ENCODE results near the gene DYNLT2B. TPM values are rescaled to one million over a fixed set of nuclear protein-coding genes. Genes with fewer than 3 reads are reported as not detected.

The DYNLT2B gene
- polyA plus RNA-seq, 1 donor (not counting 4 experiments of a cell fraction or from before 2014, with no cell fraction given): 40.0 TPM

GRCh38 chr3:196335503-196335948, 17.5 kb upstream of the DYNLT2B start:
- Histone ChIP-seq H3K79me2 (ENCODE audit: control insufficient read depth, insufficient read depth, low read length) (no peaks in the 10 kb centered on the region), H3K4me2 (ENCODE audit: control insufficient read depth, extremely low read depth, insufficient read depth, low read depth, low read length) (no peak overlapping the region), H3K27ac (ENCODE audit: control insufficient read depth, insufficient read depth, low read length) (no peak overlapping the region), H3K9me3 (ENCODE audit: control insufficient read depth, low read depth, low read length) (no peaks in the 10 kb centered on the region), H3K36me3 (ENCODE audit: control insufficient read depth in 2 of 2, extremely low read depth in 1 of 2, insufficient read depth in 2 of 2, low read length in 2 of 2) (no peaks in the 10 kb centered on the region), H3K4me1 (ENCODE audit: control insufficient read depth, extremely low read depth, insufficient read depth, low read length) (peaks cover 36% of the 10 kb centered on the region), H2AFZ (ENCODE audit: control insufficient read depth, low read length) (no peak overlapping the region), H3K9me1 (ENCODE audit: control insufficient read depth, extremely low read depth, insufficient read depth, low read length) (no peaks in the 10 kb centered on the region), H3K27me3 (ENCODE audit: control insufficient read depth, extremely low read depth, insufficient read depth, low read length) (no peaks in the 10 kb centered on the region), H3K9ac (ENCODE audit: control insufficient read depth, extremely low read depth, insufficient read depth, low read length) (no peak overlapping the region), H4K20me1 (ENCODE audit: control insufficient read depth, extremely low read depth, insufficient read depth, low read length) (no peaks in the 10 kb centered on the region), H3K4me3 (ENCODE audit: control insufficient read depth in 2 of 3, extremely low read depth in 1 of 3, insufficient read depth in 2 of 3, low read depth in 1 of 3, low read length in 3 of 3) (no peak overlapping the region)
- dilution Hi-C loops (cut with MboI; ENCODE audit: extremely low pct_ligation_motif_present, low sequenced_read_pairs): no loop called here
- no peak for TF ChIP-seq EZH2 (IDR thresholded peaks at IDR 0.05; ENCODE audit: low read length)
- TF ChIP-seq CTCF (optimal IDR thresholded peaks at IDR 0.05 in 1 of 3, IDR thresholded peaks at IDR 0.05 in 1 of 3, conservative IDR thresholded peaks at IDR 0.05 in 1 of 3; ENCODE audit: extremely low read depth in 1 of 3, insufficient read depth in 2 of 3, low read length in 3 of 3): no peak
- DNase-seq (ENCODE audit: low read depth, low spot score) (no peak), FAIRE-seq (no peak)

- H2AFZ ChIP-seq (ENCODE audit: control insufficient read depth, low read length): no peak overlapping the region
- no peak overlapping the region for H3K4me2 ChIP-seq (ENCODE audit: control insufficient read depth, extremely low read depth, insufficient read depth, low read depth, low read length)
- TF ChIP-seq CTCF (optimal IDR thresholded peaks at IDR 0.05 in 1 of 3, IDR thresholded peaks at IDR 0.05 in 1 of 3, conservative IDR thresholded peaks at IDR 0.05 in 1 of 3; ENCODE audit: extremely low read depth in 1 of 3, insufficient read depth in 2 of 3, low read length in 3 of 3) (no peak), EZH2 (IDR thresholded peaks at IDR 0.05; ENCODE audit: low read length) (no peak)
- H3K9me3 ChIP-seq (ENCODE audit: control insufficient read depth, low read depth, low read length): no peaks in the 10 kb centered on the region
- H3K9ac ChIP-seq (ENCODE audit: control insufficient read depth, extremely low read depth, insufficient read depth, low read length): no peak overlapping the region
- no peaks in the 10 kb centered on the region for H3K9me1 ChIP-seq (ENCODE audit: control insufficient read depth, extremely low read depth, insufficient read depth, low read length)
- H3K36me3 ChIP-seq (ENCODE audit: control insufficient read depth in 2 of 2, extremely low read depth in 1 of 2, insufficient read depth in 2 of 2, low read length in 2 of 2): no peaks in the 10 kb centered on the region
- DNase-seq (ENCODE audit: low read depth, low spot score) (no peak), FAIRE-seq (no peak)
- H3K27me3 ChIP-seq (ENCODE audit: control insufficient read depth, extremely low read depth, insufficient read depth, low read length): no peaks in the 10 kb centered on the region
- H3K27ac ChIP-seq (ENCODE audit: control insufficient read depth, insufficient read depth, low read length): no peak overlapping the region
- no peak overlapping the region for H3K4me3 ChIP-seq (ENCODE audit: control insufficient read depth in 2 of 3, extremely low read depth in 1 of 3, insufficient read depth in 2 of 3, low read depth in 1 of 3, low read length in 3 of 3)
- H3K4me1 ChIP-seq (ENCODE audit: control insufficient read depth, extremely low read depth, insufficient read depth, low read length): peaks cover 31% of the 10 kb centered on the region
- dilution Hi-C loops (cut with MboI; ENCODE audit: extremely low pct_ligation_motif_present, low sequenced_read_pairs): no loop called here
- no peaks in the 10 kb centered on the region for H3K79me2 ChIP-seq (ENCODE audit: control insufficient read depth, insufficient read depth, low read length)
- H4K20me1 ChIP-seq (ENCODE audit: control insufficient read depth, extremely low read depth, insufficient read depth, low read length): no peaks in the 10 kb centered on the region
Measured at GRCh38 chr3:196334982-196335381, 16.9 kb upstream of the DYNLT2B start.

Data from keratinocyte (primary cell).